Measurements from ENCODE around the gene PLPP4. TPM values are rescaled to one million over a fixed set of nuclear protein-coding genes. Genes with fewer than 3 reads are reported as not detected.
A peak's percentile ranks its signal among the peaks of the same experiment; 100 is the strongest.

The PLPP4 gene
- polyA plus RNA-seq (2012; rRNA removed), result 27.9 and 30.3 TPM in 2 replicates
- 20.8 and 24.0 TPM in 2 replicates for polyA plus RNA-seq (2012; cell fraction: cytosol; rRNA removed)
- polyA plus RNA-seq (2012; cell fraction: nucleus; rRNA removed), result 30.8 and 38.2 TPM in 2 replicates

DNA sequence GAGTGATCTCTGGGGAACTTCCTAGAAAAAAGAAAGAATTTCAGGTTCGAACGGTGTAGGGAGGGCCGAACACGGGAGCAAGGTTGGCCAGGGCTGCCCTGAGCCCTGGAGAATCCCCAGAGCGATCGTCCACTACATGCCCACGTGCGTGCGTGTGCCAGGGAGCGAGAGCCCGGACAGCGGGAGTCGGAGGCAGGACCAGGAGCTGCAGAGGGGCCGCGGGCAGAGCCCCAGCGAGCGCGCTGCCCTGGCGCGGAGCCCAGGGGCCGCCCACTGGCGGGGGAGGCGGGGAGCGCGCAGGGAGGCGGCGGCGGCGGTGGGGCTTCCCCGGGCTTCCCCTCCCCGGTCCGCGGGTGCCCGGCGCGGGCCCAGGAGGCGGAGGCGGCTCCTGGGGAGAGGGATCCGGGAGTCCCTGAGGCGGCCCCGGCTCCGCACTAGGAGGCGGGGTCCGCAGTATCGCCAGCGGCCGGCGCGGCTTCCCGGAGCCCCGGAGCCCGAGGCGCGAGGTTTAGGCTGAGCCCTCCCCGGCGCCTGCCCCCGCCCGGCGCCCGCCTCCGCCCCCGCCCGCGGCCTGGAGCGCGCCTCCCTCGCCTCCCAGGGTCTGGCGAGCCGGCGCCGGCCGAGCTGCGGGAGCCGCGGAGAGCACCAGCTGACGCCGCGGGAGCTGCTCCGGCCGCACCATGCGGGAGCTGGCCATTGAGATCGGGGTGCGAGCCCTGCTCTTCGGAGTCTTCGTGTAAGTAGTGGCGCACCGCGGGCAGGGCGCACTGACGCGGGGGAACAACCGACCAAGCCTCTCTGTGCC lies at the start of gene PLPP4:
PLPP4 (plus strand) TSS at position 602 of the 805 bp plus-strand sequence; CDS start at position 681, 79 bp downstream.
- ChIA-PET CTCF (no interaction called here), POLR2A (no interaction called here)
- Histone ChIP-seq H3K9me3 (no peaks in the 10 kb centered on the region), H3K4me3 (ENCODE audit: low read depth in 2 of 2, low read length in 1 of 2) (peak within 1 kb of the TSS; percentile 65 to 85), H4K20me1 (ENCODE audit: insufficient read depth) (no peaks in the 10 kb centered on the region), H3K9ac (peak within 1 kb of the TSS; percentile 98), H3K79me2 (ENCODE audit: insufficient read depth) (peaks cover 47% of the 10 kb centered on the region), H3K27me3 (ENCODE audit: insufficient read depth) (no peaks in the 10 kb centered on the region), H2AFZ (ENCODE audit: low read depth) (peak within 1 kb of the TSS; percentile 83), H3K27ac (ENCODE audit: low read depth in 2 of 2, low read length in 1 of 2) (peak within 1 kb of the TSS in 1 of 2 experiments; percentile 88; a peak in 2 of 4 replicates), H3F3A (replicated peaks; ENCODE audit: insufficient read depth) (peaks cover 22% of the 10 kb centered on the region), H3K36me3 (replicated peaks in 1 of 2; ENCODE audit: control insufficient read depth in 1 of 2, insufficient read depth in 2 of 2, low read length in 1 of 2) (no peaks in the 10 kb centered on the region), H3K4me1 (ENCODE audit: control insufficient read depth in 1 of 2, insufficient read depth in 2 of 2, low read depth in 1 of 2, low read length in 1 of 2) (peaks cover 20 to 45% of the 10 kb centered on the region in 2 experiments), H3K9me2 (no peaks in the 10 kb centered on the region), H3K4me2 (peak within 1 kb of the TSS; percentile 96)
- TF ChIP-seq NFIC (IDR thresholded peaks at IDR 0.05; ENCODE audit: borderline replicate concordance) (peak; percentile 76), SIN3A (IDR thresholded peaks at IDR 0.05; ENCODE audit: borderline replicate concordance, low read depth, low read length) (peak; percentile 60; the same call in 1 of the 2 replicates), ELF1 (IDR thresholded peaks at IDR 0.05) (no peak), MXI1 (IDR thresholded peaks at IDR 0.05; ENCODE audit: low read depth, low read length) (peak; percentile 84; the same call in 1 of the 2 replicates)
- TF ChIP-seq, protein P1, sequence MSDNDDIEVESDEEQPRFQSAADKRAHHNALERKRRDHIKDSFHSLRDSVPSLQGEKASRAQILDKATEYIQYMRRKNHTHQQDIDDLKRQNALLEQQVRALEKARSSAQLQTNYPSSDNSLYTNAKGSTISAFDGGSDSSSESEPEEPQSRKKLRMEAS (IDR thresholded peaks at IDR 0.05; ENCODE audit: low read depth), result peak; percentile 86
- TF ChIP-seq, protein P2, sequence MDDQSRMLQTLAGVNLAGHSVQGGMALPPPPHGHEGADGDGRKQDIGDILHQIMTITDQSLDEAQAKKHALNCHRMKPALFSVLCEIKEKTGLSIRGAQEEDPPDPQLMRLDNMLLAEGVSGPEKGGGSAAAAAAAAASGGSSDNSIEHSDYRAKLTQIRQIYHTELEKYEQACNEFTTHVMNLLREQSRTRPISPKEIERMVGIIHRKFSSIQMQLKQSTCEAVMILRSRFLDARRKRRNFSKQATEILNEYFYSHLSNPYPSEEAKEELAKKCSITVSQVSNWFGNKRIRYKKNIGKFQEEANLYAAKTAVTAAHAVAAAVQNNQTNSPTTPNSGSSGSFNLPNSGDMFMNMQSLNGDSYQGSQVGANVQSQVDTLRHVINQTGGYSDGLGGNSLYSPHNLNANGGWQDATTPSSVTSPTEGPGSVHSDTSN (IDR thresholded peaks at IDR 0.05), result no peak
- peak; percentile 91 for DNase-seq
- WGBS (ENCODE audit: low lambda C conversion rate), result under 1% methylated on average over 18 of the region's 92 CpGs

DNA sequence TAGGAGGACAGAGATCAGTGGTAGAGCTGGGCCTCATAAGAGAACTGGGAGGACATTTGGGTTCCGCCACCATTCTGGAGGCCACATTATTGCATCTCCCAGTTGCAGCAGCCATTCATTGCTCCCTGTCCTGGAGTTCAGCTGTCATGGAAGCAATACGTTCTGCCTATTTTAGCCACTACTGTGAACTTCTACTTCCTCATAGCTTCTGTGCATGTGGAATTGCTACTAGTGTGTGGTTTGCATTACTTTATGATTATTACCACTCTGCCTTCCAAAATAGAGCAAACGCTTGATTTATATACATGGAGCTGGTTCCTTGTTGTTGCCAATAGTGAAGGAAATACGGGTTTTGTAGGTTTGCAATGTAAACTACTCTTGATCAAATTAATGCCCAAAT lies 47.2 kb upstream of the PLPP4 start:
- peaks cover 24% of the 10 kb centered on the region for H3F3A ChIP-seq (replicated peaks; ENCODE audit: insufficient read depth)
- WGBS (ENCODE audit: low lambda C conversion rate), result 87% methylated on average over 4 of the region's 4 CpGs
- no peak overlapping the region for H3K27ac ChIP-seq (ENCODE audit: low read depth in 2 of 2, low read length in 1 of 2)
- CTCF ChIA-PET, result interaction anchor here (3.8 kb wide), 1 partner anchor 14 kb away, joined by 22 read pairs; no protein-coding TSS in a partner anchor
- no peaks in the 10 kb centered on the region for H3K27me3 ChIP-seq (ENCODE audit: insufficient read depth)
- H3K9me2 ChIP-seq, result no peaks in the 10 kb centered on the region
- no peak overlapping the region for H2AFZ ChIP-seq (ENCODE audit: low read depth)
- H3K9ac ChIP-seq, result no peak overlapping the region
- no peak for TF ChIP-seq NRF1 (IDR thresholded peaks at IDR 0.05; ENCODE audit: low read depth, low read length)
- no peaks in the 10 kb centered on the region for H3K79me2 ChIP-seq (ENCODE audit: insufficient read depth)
- POLR2A ChIA-PET, result no interaction called here
- no peak overlapping the region for H3K4me2 ChIP-seq
- no peaks in the 10 kb centered on the region for H3K9me3 ChIP-seq
- H4K20me1 ChIP-seq (ENCODE audit: insufficient read depth), result no peaks in the 10 kb centered on the region
- H3K4me3 ChIP-seq (ENCODE audit: low read depth in 2 of 2, low read length in 1 of 2), result no peak overlapping the region
- DNase-seq, result no peak
- no peaks in the 10 kb centered on the region for H3K36me3 ChIP-seq (replicated peaks in 1 of 2; ENCODE audit: control insufficient read depth in 1 of 2, insufficient read depth in 2 of 2, low read length in 1 of 2)
- H3K4me1 ChIP-seq (ENCODE audit: control insufficient read depth in 1 of 2, insufficient read depth in 2 of 2, low read depth in 1 of 2, low read length in 1 of 2), result peaks cover 0 to 3% of the 10 kb centered on the region in 2 experiments; a peak in 1 of 4 replicates

DNA sequence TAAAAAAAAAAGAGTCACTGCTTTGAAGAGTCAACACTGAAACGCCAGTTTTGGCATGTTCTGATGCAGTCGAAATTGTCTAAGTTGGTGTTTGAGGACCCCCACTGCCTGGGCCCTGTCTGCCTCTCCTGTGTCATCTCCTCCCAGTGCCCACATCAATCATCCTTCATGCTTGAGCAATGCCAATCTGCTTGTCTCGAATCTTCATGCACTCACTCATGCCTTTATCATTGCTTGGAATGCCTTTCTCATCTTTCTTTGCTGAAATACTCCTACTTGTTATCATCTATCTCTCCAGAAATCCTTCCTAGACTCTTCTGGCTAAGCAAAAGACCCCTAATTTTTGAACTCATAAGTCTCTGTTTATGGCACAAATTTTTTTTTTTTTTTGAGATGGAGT lies 42.1 kb upstream of the PLPP4 start:
- no peak overlapping the region for H3K4me3 ChIP-seq (ENCODE audit: low read depth in 2 of 2, low read length in 1 of 2)
- peaks cover 4% of the 10 kb centered on the region; the same call in 1 of the 2 replicates for H3K9me3 ChIP-seq
- no peak for DNase-seq
- no peak overlapping the region for H3K4me2 ChIP-seq
- ChIA-PET CTCF (no interaction called here), POLR2A (no interaction called here)
- H3K79me2 ChIP-seq (ENCODE audit: insufficient read depth), result no peaks in the 10 kb centered on the region
- no peaks in the 10 kb centered on the region for H3K36me3 ChIP-seq (replicated peaks in 1 of 2; ENCODE audit: control insufficient read depth in 1 of 2, insufficient read depth in 2 of 2, low read length in 1 of 2)
- WGBS (ENCODE audit: low lambda C conversion rate), result 50% methylated on average over 3 of the region's 3 CpGs
- H3F3A ChIP-seq (replicated peaks; ENCODE audit: insufficient read depth), result peaks cover 46% of the 10 kb centered on the region
- H4K20me1 ChIP-seq (ENCODE audit: insufficient read depth), result no peaks in the 10 kb centered on the region
- H3K27ac ChIP-seq (ENCODE audit: low read depth in 2 of 2, low read length in 1 of 2), result peak overlapping the region in 1 of 2 experiments; percentile 98; a peak in 2 of 4 replicates
- H3K27me3 ChIP-seq (ENCODE audit: insufficient read depth), result no peaks in the 10 kb centered on the region
- no peaks in the 10 kb centered on the region for H3K9me2 ChIP-seq
- TF ChIP-seq POLR2AphosphoS5 (IDR thresholded peaks at IDR 0.05; ENCODE audit: low read depth, low read length) (no peak), SMC3 (IDR thresholded peaks at IDR 0.05; ENCODE audit: low read depth, low read length) (no peak), RAD21 (IDR thresholded peaks at IDR 0.05; ENCODE audit: low read length) (no peak)
- TF ChIP-seq, protein P2 (IDR thresholded peaks at IDR 0.05), result peak; percentile 53; the same call in 1 of the 2 replicates
- H2AFZ ChIP-seq (ENCODE audit: low read depth), result no peak overlapping the region
- H3K9ac ChIP-seq, result peak overlapping the region; percentile 66; the same call in 1 of the 2 replicates
- peaks cover 0 to 11% of the 10 kb centered on the region in 2 experiments; a peak in 1 of 4 replicates for H3K4me1 ChIP-seq (ENCODE audit: control insufficient read depth in 1 of 2, insufficient read depth in 2 of 2, low read depth in 1 of 2, low read length in 1 of 2)

Measured in SK-N-SH (cell line).